ENCODE measurements around the gene NRIP2. TPM values are rescaled to one million over a fixed set of nuclear protein-coding genes. Genes with fewer than 3 reads are reported as not detected.
"Not testable (repeated sequence)": the region's sequence is repeated elsewhere in the genome, so short reads cannot be mapped to it uniquely, and the experiment has no call there.

The NRIP2 gene, protein sequence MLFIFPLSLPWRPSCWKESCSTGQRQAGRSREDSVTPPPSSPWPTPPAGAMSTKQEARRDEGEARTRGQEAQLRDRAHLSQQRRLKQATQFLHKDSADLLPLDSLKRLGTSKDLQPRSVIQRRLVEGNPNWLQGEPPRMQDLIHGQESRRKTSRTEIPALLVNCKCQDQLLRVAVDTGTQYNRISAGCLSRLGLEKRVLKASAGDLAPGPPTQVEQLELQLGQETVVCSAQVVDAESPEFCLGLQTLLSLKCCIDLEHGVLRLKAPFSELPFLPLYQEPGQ
- 2.0 TPM for total RNA-seq
- long read RNA-seq, partial matches to known transcripts: 0 of 2 reads
- long read RNA-seq, other reads (novel, unspliced or antisense): 2 of 2 reads

DNA sequence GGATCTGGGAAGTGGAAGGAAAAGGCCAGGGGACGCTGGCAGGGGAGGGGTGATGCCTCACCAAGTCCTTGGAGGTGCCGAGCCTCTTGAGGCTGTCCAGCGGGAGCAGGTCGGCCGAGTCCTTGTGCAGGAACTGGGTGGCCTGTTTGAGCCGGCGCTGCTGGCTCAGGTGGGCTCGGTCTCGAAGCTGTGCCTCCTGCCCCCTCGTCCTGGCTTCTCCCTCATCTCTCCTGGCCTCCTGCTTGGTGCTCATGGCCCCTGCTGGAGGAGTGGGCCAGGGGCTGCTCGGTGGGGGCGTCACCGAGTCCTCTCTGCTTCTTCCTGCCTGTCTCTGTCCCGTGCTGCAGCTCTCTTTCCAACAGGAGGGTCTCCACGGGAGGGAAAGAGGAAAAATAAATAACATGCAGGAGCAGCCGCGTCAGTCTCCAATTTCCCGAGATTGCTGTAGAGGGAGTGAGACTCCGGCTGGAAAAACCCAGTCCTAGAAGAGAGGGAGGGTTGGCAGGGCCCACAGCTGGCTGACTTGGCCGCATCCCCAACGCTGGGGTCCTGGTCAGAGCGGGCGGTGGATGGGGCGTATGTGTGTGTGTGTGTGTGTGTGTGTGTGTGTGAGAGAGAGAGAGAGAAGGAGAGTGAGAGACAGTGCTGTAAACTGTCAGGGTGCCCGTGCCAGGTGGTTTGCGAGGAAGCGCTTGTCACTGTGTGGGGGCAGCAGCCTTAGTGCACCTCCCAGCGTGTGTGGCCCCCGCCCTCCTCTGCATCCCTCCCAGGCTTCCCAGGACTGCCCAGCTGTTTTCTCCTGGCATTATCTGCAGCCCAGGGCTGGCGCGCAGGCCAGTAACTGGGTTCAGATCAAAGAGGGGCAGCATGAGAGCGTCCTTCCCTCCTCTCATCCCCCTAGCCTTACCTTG is at the start of gene NRIP2:
Gene NRIP2, minus strand, starts transcription at position 455 of the 911 bp plus-strand sequence. Its CDS starts 52 bp downstream, at position 403.
- ATAC-seq (ENCODE audit: poor library complexity): peak; percentile 53
- intact Hi-C loops (cut with DNase I): no loop called here
- DNase-seq: peak; percentile 56

DNA sequence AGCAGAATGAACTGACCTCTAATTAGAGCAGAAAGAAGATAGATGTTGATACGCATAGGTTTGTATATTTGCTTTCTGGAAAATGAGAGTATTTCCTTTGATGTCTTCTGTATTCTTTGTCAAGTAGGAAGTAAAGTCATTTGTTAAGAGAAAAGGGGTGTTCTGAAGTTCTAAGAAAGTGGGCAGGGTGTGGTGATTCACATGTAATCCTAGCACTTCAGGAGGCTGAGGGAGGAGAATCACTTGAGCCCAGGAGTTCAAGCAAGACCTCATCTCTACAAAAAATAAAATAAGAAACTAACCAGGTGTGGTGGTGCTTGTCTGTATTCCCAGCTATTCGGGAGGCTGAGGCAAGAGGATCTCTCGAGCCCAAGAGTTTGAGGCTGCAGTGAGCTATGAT is 45.0 kb upstream of the NRIP2 start:
- no peak for DNase-seq
- no peak for ATAC-seq (ENCODE audit: poor library complexity)
- intact Hi-C loops (cut with DNase I): loop anchor here (10.0 kb wide), 1 partner anchor 65 kb away; no protein-coding TSS in a partner anchor

DNA sequence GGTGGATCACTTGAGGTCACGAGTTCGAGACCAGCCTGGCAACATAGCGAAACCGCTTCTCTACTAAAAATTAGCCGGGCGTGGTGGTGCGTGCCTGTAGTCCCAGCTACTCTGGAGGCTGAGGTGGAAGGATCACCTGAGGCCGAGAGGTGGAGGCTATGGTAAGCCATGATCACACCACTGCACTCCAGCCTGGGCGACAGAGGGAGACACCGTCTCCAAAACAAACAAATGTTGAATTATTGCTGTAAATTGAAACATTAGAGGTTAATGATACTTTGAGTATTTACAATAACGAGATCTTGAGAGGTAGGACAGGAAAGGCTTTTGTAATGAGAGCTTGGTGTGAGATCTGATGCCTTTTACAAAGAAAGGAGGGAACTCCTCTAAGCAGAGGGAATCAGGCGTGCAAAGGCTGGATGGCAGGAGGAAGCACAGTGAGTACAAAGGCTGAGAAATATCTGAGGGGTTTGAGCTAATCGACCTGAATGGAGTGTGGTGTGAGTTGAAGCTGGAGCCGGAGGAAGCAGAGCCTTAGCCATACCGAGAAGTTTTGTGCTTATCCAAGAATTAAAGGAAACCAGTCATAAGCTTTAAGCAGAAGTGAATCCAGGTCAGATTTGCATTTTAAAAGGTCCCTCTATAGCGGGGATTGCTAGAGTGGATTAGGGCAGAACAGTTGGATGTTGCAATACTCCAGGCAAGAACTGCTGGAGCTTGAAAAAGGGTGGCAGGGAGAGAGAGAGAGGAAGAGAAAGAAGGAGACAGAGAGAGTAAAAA is 43.3 kb upstream of the NRIP2 start:
- ATAC-seq (ENCODE audit: poor library complexity) (peak; percentile 15), DNase-seq (no peak)
- intact Hi-C loops (cut with DNase I): no loop called here

DNA sequence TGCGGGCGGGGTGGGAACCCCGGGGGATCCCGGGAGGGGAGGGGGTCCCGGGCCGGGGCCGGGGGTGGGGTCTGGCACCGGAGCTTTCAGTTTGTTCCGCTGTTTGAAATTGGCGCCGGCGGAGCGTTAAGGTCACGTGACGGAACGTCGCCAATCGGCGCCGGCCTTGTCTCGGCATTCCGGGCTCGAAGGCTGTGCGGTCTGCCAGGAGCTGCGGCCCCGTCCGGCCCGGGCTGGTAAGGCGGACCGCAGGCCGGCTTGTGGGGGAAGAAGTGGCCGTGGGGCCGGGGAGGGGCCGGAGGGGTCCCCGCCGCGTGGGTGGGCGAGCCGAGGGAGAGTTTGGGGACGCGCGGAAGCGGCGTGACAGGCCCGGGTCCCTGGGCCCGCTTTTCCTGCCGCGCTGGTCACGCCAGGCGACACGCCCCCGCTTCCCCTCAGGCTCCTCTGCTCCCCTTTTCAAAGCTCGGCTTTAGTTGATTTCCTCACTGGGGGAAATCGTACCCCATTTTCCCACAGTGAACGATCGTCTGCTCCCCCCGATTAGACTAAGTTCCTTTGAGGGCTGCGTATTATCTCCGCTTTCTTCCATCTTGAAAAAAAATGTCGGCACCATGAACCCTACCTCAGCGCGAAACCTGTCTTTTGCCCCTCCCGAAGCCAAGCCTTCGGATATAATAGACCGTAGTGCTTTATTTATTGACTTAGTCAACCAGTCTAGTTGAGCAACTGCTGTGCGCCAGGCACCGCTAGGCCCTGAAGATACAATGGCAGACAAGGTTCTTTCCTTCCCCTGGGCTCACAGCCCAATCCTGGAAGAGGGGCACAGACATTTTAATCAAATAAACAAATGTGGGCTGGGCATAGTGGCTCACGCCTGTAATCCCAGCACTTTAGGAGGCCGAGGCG is 42.5 kb upstream of the NRIP2 start, which contains the start of the genes FOXM1 and RHNO1:
Gene FOXM1, minus strand, starts transcription at position 128 of the 906 bp plus-strand sequence. CDS start 2,696 bp downstream, outside the sequence.
Gene RHNO1, plus strand, starts transcription at position 177 of the 906 bp plus-strand sequence. CDS start 8,144 bp downstream, outside the sequence.
- intact Hi-C loops (cut with DNase I): no loop called here
- ATAC-seq (ENCODE audit: poor library complexity) (peak; percentile 98), DNase-seq (peak; percentile 95)

DNA sequence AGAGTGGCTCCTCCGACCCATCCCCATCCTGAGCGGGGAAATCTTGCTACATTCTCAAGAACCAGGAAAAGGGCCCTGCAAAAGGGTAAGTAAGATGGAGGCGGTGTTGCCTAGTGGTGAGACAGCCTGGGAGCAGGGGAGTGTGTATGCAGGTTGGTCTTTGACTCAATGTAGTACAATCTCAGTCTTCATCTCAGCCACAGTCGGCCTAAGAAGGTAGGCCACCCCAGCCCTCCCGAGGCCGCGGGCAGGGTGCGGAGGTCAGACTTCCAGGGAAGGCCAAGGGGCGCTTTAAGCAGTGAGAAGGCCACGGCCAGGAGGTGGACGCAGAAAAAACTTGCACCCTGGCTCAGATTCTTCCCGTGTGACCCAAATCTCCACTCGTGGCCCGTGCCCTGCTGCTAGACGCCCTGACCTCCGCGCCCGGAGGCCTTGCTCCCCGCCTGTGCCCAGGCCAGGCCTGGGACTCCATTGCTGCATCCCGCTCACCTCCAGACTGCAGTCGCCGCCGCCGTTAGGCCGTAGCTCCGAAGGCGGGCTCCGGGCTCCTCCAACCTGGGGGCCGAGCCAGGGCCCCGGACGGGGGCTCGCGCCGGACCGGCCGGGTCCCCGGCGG is 41.7 kb upstream of the NRIP2 start:
- intact Hi-C loops (cut with DNase I): no loop called here
- DNase-seq: peak; percentile 47
- no peak for ATAC-seq (ENCODE audit: poor library complexity)

DNA sequence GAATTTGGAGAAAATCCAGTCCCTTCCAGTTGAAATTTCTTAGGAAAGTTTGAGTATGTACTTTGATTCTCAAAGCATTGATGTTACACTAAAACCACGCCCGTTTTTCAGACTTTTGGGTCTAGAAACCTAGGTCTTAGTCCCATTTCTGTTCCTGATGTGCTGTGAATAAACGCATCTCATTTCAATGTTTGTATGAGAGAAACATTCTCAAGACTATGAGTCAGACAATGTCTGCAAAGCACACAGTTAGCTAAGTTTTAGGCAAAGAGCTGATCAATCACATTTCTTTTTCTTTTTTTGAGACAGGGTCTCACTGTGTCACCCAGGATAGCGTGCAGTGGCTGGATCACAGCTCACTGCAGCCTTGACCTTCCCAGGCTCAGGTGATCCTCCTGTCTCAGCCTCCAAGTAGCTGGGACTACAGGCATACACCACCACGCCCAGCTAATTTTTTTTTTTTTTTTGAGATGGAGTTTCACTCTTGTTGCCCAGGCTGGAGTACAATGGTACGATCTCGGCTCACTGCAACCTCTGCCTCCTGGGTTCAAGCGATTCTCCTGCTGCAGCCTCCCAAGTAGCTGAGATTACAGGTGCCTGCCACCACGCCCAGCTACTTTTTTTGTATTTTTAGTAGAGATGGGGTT is 34.3 kb upstream of the NRIP2 start:
- ATAC-seq (ENCODE audit: poor library complexity); intact Hi-C loops (cut with DNase I): not testable (repeated sequence)
- peak; percentile 8 for DNase-seq

DNA sequence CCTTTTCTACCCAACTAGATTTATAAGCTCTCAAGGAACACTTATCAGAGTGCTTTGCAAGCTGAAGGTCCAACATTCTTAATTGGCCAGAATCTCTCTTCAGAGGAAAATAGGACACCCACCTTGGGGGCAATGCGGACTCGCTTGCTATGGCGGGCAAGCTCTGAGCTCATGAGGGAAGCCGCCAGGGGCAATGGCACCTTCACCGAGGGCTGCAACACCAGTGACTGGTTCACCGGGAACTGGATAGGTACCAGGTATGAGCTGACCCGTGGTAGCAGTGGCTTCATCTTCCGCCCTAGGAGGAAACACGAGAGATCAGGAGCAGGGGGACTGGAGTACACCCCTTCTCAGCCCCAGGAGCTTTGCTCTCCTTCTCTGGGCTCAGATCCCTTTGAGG is 29.4 kb upstream of the NRIP2 start:
- ATAC-seq (ENCODE audit: poor library complexity): no peak
- intact Hi-C loops (cut with DNase I): no loop called here
- no peak for DNase-seq

DNA sequence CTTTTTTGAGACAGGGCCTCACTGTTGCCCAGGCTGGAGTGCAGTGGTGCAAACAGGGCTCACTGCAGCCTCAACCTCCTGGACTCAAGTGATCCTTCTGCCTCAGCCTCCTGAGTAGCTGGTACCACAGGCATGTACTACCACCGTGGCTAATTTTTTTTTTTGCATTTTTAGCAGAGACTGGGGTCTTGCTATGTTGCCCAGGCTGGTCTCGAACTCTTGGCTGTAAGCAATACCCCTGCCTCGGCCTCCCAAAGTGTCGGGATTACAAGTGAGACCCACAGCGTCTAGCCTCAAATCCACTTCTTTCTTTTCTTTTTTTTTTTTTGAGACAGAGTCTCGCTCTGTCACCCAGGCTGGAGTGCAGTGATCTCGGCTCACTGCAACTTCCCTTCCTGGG is 28.6 kb upstream of the NRIP2 start:
- DNase-seq; ATAC-seq (ENCODE audit: poor library complexity); intact Hi-C loops (cut with DNase I): not testable (repeated sequence)

DNA sequence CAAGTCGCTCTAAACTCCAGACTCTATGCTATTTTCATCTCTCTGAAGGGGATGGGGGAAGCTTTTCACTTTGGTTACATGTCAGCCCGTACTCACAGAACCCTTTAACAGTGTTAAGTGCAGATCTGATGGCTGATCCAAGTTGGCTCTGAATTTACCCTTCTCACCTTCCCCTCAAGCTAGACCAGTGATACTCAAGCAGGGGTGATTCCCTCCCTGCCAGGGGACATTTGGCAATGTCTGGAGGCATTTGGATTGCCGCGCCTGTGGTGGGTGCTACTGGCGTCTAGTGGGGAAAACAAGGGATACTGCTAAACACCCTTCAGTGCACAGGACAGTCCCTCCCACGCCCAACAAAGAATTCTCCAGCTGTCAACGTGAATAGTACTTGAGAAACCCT is 28.0 kb upstream of the NRIP2 start:
- no peak for DNase-seq
- intact Hi-C loops (cut with DNase I): no loop called here
- no peak for ATAC-seq (ENCODE audit: poor library complexity)

DNA sequence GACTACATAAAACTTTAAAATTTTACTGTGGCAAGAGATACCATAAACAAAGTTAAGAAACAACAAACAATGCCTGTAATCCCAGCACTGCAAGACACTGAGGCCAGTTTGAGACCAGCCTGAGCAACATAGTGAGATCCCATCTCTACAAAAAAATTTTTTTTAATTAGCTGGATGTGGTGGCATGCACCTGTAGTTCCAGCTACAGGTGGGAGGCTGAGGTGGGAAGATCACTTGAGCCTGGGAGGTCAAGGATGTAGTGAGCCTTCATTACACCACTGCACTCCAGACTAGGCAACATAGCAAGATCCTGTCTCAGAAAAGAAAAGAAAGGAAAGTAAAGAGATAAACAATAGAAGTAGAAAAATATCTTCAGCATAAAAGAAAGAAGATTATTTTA is 25.3 kb upstream of the NRIP2 start:
- ATAC-seq (ENCODE audit: poor library complexity) (no peak), DNase-seq (no peak)
- intact Hi-C loops (cut with DNase I): no loop called here

DNA sequence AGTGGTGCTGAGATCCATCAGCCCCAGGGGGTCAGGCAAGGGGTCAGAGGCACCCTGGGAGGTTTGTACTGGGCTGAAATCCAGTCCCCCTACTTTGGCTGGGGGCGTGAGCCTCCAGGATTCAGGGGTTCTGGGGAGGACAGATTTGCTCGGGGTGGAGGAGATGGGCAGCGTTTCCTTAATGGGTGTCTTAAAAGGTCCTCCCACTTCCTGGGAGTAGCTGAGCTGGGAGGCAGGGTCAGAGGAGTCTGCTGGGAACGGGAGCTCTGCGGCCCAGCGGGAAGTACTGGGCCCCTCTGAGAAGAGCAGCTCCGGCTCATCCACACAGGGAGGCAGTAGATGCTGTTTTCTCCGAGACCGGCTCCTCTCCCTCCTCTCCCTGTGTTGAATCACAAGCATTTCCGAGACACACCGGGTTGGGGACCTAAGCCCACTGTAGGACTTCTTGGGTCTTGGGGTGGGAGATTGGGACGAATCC is 24.1 kb upstream of the NRIP2 start:
- intact Hi-C loops (cut with DNase I): loop anchor here (5.0 kb wide), 1 partner anchor 78 kb away; no protein-coding TSS in a partner anchor
- DNase-seq: no peak

DNA sequence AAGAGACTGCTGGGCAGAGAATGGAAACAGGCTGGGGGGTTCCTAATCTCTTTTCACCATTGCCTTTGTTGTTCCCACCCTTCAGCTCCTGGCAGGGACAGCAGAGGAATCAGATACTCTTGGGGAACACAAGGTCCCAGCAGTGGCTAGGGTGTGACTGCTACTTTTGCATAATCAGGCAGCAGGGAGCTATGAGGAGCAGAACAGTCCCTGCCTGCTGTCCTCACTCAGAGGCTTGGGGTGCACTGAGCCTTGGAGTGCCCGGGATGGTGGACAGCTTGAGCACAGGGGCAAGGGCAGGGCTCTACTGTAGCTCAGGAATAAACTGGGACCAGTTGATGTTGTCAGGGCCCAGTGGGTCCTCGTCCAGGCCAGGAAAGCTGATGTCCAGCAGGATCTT is 23.5 kb upstream of the NRIP2 start:
- DNase-seq (no peak), ATAC-seq (ENCODE audit: poor library complexity) (no peak)
- intact Hi-C loops (cut with DNase I): loop anchor here (5.0 kb wide), 1 partner anchor 79 kb away; no protein-coding TSS in a partner anchor

More for the DNA sequence above, 24.1 kb upstream of the NRIP2 start:
- ATAC-seq (ENCODE audit: poor library complexity): no peak

DNA sequence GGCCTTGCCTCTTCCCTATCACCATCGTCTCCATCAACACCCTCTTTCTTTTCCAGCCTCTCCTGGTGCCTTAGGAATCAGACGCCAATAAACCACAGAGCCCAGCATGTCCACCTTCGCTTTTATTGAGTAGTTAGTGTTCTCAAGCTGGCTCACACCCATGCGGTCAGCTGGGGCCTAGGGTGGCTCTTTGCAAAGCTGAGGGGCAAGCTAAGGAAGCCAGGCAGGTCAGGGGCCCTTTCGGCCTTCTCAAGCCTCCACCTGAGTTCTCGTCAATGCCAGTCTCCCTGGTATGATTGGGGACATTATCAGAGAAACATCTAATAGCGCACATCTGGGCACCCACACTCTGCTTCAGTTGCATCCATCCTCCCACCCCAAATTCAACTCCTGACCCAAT is 22.7 kb upstream of the NRIP2 start:
- DNase-seq (no peak), ATAC-seq (ENCODE audit: poor library complexity) (no peak)
- intact Hi-C loops (cut with DNase I): loop anchor here (5.0 kb wide), 1 partner anchor 80 kb away; no protein-coding TSS in a partner anchor

DNA sequence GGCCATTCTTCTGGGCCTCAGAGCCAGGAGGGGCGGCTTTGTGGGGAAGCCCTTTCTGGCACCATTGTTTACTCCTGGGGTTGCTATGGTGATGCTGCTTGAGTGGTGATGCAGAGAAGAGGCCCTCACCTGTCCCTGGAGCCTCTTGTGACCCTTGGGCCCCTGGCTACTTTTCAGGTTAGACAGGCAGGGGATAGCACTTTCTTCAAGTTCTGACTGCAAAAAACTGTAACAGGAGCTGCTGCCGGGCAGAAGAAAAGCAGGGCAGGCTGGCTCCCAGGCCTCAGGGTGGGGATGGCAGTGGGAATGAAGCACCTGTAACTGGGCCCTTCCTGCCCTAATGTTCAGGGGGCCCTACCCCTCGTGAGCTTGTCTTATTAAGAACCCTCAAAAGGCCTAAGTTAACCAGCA is 22.2 kb upstream of the NRIP2 start, which contains the start of gene TEX52:
Gene TEX52, minus strand, starts transcription at position 19 of the 411 bp plus-strand sequence. Its CDS starts 13 bp downstream, at position 6.
- intact Hi-C loops (cut with DNase I): loop anchor here (5.0 kb wide), 1 partner anchor 80 kb away; no protein-coding TSS in a partner anchor
- no peak for DNase-seq
- no peak for ATAC-seq (ENCODE audit: poor library complexity)

DNA sequence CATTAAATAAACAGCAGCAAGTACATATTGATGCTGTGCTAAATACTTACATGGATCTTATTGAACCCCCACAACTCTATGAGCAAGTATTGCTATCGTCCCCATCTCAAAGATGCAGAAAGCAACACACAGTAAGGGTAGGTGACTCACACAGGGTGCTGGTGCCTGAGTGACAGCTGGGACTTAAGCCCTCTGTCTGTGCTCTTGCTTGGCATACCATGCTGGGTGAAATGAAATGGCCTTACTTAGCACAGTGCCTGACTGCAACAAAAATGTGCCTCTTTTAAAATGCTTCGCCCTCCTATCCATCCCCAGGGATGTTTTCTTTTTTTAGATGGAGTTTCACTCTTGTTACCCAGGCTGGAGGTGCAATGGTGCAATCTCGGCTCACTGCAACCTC is 21.2 kb upstream of the NRIP2 start:
- DNase-seq (no peak), ATAC-seq (ENCODE audit: poor library complexity) (no peak)
- intact Hi-C loops (cut with DNase I): loop anchor here (5.0 kb wide), 1 partner anchor 81 kb away; no protein-coding TSS in a partner anchor

DNA sequence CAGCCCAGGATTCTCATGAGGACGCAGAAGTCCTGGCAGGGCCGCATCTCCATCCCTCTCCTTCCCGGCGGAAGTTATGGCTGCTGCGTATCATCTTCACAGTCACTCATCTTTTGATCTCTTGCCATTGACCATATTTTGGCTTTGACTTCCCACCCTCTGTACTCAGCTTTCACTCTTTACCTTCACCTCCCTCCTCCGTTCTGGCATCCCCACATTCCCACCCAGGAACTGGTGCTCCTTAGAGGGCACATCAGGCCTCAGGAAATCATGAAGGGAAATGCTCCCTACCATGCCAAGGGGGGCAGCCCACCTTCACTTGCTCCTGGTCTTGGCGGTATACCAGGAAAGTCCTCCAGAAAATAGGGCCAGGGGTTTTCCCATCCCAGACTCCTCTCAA is 20.7 kb upstream of the NRIP2 start:
- DNase-seq (no peak), ATAC-seq (ENCODE audit: poor library complexity) (no peak)
- intact Hi-C loops (cut with DNase I): loop anchor here (5.0 kb wide), 1 partner anchor 82 kb away; no protein-coding TSS in a partner anchor

Data from Right ventricle myocardium superior (tissue), 1 donor.